Osteocyte (in vitro differentiated cells): ENCODE data around the gene MATR3. TPM values are rescaled to one million over a fixed set of nuclear protein-coding genes. Genes with fewer than 3 reads are reported as not detected.
"Not testable (repeated sequence)": the region's sequence is repeated elsewhere in the genome, so short reads cannot be mapped to it uniquely, and the experiment has no call there.

Experiments used
- DNase-seq: peaks from one replicate; pipeline ENCODE4 v3.0.0; 2021; ENCODE audit warnings: mixed read lengths; ENCODE audit not compliant: unreplicated experiment; ENCODE audit errors: extremely low spot score
- H3K27ac Mint-ChIP-seq: one replicate; pipeline ENCODE4 v1.8.0; 2021; ENCODE audit warnings: mild to moderate bottlenecking, mixed read lengths; ENCODE audit not compliant: unreplicated experiment
- H3K27me3 Mint-ChIP-seq: one replicate; pipeline ENCODE4 v1.8.0; 2021; ENCODE audit warnings: mixed read lengths; ENCODE audit not compliant: unreplicated experiment
- H3K36me3 Mint-ChIP-seq: one replicate; pipeline ENCODE4 v1.8.0; 2021; ENCODE audit warnings: mixed read lengths; ENCODE audit not compliant: unreplicated experiment
- H3K4me1 Mint-ChIP-seq: one replicate; pipeline ENCODE4 v1.8.0; 2021; ENCODE audit warnings: mixed read lengths; ENCODE audit not compliant: unreplicated experiment
- H3K4me3 Mint-ChIP-seq: one replicate; pipeline ENCODE4 v1.8.0; 2021; ENCODE audit warnings: mild to moderate bottlenecking, moderate library complexity, mixed read lengths; ENCODE audit not compliant: unreplicated experiment
- H3K9me3 Mint-ChIP-seq: one replicate; pipeline ENCODE4 v1.8.0; 2021; ENCODE audit warnings: mixed read lengths; ENCODE audit not compliant: unreplicated experiment
- CTCF ChIP-seq: fragments of 200-600 bp; sonication (generic); IDR thresholded peaks from 2 replicates; pipeline ENCODE4 v1.5.0; 2021; ENCODE audit warnings: antibody characterized with exemption, mild to moderate bottlenecking, moderate library complexity
- total RNA-seq: library from RNA; stranded (reverse); gene quantifications from 2 replicates; pipeline ENCODE4 v1.2.1, GENCODE V29; 2021

MATR3 gene
- total RNA-seq, 1 donor from 2014 or later: 218 TPM

- Mint-ChIP-seq H3K4me1 (peaks cover 65% of the 10 kb centered on the region), H3K27ac (no peak overlapping the region)
Measured at GRCh38 chr5:139304391-139305324, 11.1 kb downstream of the MATR3 start.

DNA sequence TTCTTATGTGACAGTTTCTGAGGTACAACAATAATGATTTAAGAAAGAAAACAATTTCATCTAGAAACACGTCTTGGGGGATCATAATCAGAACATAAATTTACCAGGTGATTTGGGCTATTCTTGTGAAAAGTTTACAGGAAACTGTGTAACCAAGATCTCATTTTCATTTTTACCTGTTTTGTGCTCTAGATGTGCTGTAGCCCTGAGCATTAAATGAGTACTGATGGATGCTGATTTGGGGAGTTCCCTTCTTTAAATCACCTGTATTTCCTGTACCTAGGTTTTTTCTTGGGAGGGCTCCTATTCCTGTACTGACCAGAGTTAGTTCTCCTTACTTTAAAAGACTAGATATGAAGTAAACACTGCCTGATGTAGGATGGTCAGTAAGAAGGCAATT, 12.7 kb downstream of the MATR3 start:
- Mint-ChIP-seq H3K27me3 (no peaks in the 10 kb centered on the region), H3K36me3 (peaks cover 3% of the 10 kb centered on the region), H3K4me1 (peaks cover 70% of the 10 kb centered on the region), H3K27ac (no peak overlapping the region), H3K4me3 (no peak overlapping the region), H3K9me3 (no peaks in the 10 kb centered on the region)
- no peak for DNase-seq
- TF ChIP-seq CTCF: no peak

More at GRCh38 chr5:139304391-139305324, 11.1 kb downstream of the MATR3 start:
- no peak for TF ChIP-seq CTCF
- Mint-ChIP-seq H3K4me3 (no peak overlapping the region), H3K9me3 (no peaks in the 10 kb centered on the region), H3K27me3 (no peaks in the 10 kb centered on the region), H3K36me3 (peaks cover 3% of the 10 kb centered on the region)
- DNase-seq: no peak

- Mint-ChIP-seq H3K9me3 (no peaks in the 10 kb centered on the region), H3K4me3 (no peak overlapping the region), H3K27ac (no peak overlapping the region), H3K4me1 (peaks cover 69% of the 10 kb centered on the region), H3K36me3 (peaks cover 3% of the 10 kb centered on the region), H3K27me3 (no peaks in the 10 kb centered on the region)
- no peak for DNase-seq
- TF ChIP-seq CTCF: no peak
Measured at GRCh38 chr5:139306628-139307379, 13.3 kb downstream of the MATR3 start.

DNA sequence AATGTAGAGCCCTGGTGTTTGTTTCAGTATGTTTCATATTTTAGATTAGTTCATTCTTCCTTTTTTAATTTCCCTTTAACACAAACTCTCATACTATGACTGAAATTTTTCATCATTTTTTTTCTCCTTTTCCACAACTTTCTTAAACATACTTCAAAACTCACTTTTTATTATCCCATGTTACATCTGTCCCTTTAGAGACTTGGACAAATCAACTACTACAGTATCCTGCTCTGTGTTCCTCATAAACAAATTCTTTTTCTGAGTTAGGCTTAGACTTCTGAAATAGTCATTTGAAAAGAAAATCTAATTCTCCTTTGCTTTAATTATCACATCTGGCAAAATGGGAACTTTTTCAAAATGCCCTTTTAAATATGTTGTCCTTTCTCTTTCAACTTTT, 15.3 kb downstream of the MATR3 start:
- no peak for DNase-seq
- Mint-ChIP-seq H3K9me3 (no peaks in the 10 kb centered on the region), H3K4me3 (no peak overlapping the region), H3K4me1 (peaks cover 64% of the 10 kb centered on the region), H3K36me3 (peaks cover 3% of the 10 kb centered on the region), H3K27me3 (no peaks in the 10 kb centered on the region), H3K27ac (peak overlapping the region; percentile 48)
- no peak for TF ChIP-seq CTCF

DNA sequence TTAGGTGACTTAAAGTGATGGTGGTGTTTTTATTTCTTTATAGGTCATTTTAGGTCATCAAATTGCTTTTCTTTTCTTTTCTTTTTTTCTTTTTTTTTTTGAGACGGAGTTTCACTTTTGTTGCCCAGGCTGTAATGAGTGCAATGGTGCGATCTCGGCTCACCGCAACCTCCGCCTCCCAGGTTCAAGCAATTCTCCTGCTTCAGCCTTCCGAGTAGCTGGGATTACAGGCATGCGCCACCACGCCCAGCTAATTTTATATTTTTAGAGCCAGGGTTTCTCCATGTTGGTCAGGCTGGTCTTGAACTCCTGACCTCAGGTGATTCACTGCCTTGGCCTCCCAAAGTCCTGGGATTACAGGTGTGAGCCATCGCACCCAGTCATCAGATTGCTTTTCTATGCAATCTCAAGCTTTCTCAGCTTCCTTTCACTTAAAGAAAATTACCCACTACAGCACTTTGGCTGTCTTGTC, 17.2 kb downstream of the MATR3 start:
- H3K9me3 Mint-ChIP-seq, H3K4me3 Mint-ChIP-seq, H3K36me3 Mint-ChIP-seq, H3K27me3 Mint-ChIP-seq, DNase-seq: not testable (repeated sequence)
- Mint-ChIP-seq H3K27ac (peak overlapping the region; percentile 14), H3K4me1 (peaks cover 54% of the 10 kb centered on the region)
